PC-9 (cell line): ENCODE data around the gene SLC9A3. TPM values are rescaled to one million over a fixed set of nuclear protein-coding genes. Genes with fewer than 3 reads are reported as not detected.

Source experiments
- BruUV-seq: library from RNA; stranded (reverse); fragments of 400-500 nt; replicated peaks from 2 replicates; lab custom pipeline; 2021; lab: Mats Ljungman, UMichigan
- CTCF ChIA-PET: fragments of 300-600 bp; sonication (Branson Sonifier 250); formaldehyde crosslinking; loops from one replicate; lab custom pipeline; 2022; ENCODE audit warnings: antibody characterized with exemption; lab: Charles Lee
- POLR2A ChIA-PET: fragments of 300-600 bp; sonication (Branson Sonifier 250); formaldehyde crosslinking; loops from one replicate; lab custom pipeline; 2022; ENCODE audit warnings: antibody characterized with exemption; ENCODE audit not compliant: unreplicated experiment; lab: Charles Lee
- DNase-seq, 2 experiments: peaks; one replicate each; pipeline versions ENCODE4 v3.0.0 to v3.0.0-alpha.2; 2015 to 2022; ENCODE audit warnings: mixed read lengths in 1 of 2
- H2AFZ ChIP-seq: fragments of 200-600 bp; sonication (generic); 2 replicates; pipeline ENCODE4 v1.8.1; 2017; ENCODE audit warnings: antibody characterized with exemption
- H3F3A ChIP-seq: fragments of 200-600 bp; sonication (generic); 2 replicates; pipeline ENCODE4 v1.8.1; 2017; ENCODE audit warnings: antibody characterized with exemption, mild to moderate bottlenecking, low read depth; ENCODE audit not compliant: insufficient read depth
- H3K27ac ChIP-seq: fragments of 200-600 bp; sonication (generic); 2 replicates; pipeline ENCODE4 v1.6.1; 2016; ENCODE audit warnings: mixed run types
- H3K27me3 ChIP-seq: fragments of 200-600 bp; sonication (generic); 2 replicates; pipeline ENCODE4 v1.6.1; 2016; ENCODE audit warnings: low read depth, mixed run types; ENCODE audit not compliant: insufficient read depth
- H3K36me3 ChIP-seq: fragments of 200-600 bp; sonication (generic); 2 replicates; pipeline ENCODE4 v1.6.1; 2016; ENCODE audit warnings: low read depth, mixed run types
- H3K4me1 ChIP-seq: fragments of 200-600 bp; sonication (generic); replicated peaks from 2 replicates; pipeline ENCODE4 v1.6.1; 2016; ENCODE audit warnings: mixed run types; ENCODE audit not compliant: insufficient read depth
- H3K4me2 ChIP-seq: fragments of 200-600 bp; sonication (generic); 2 replicates; pipeline ENCODE4 v1.6.1; 2017; ENCODE audit warnings: mixed run types
- H3K4me3 ChIP-seq: fragments of 200-600 bp; sonication (generic); 2 replicates; pipeline ENCODE4 v1.6.1; 2016; ENCODE audit warnings: mixed run types
- H3K79me2 ChIP-seq: fragments of 200-600 bp; sonication (generic); 2 replicates; pipeline ENCODE4 v1.6.1; 2017; ENCODE audit warnings: low read depth, mixed run types
- H3K9me2 ChIP-seq: fragments of 200-600 bp; sonication (generic); 2 replicates; pipeline ENCODE4 v1.8.1; 2017; ENCODE audit warnings: mild to moderate bottlenecking; ENCODE audit not compliant: insufficient read depth
- H3K9me3 ChIP-seq: fragments of 200-600 bp; sonication (generic); 2 replicates; pipeline ENCODE4 v1.8.1; 2016; ENCODE audit warnings: low read depth; ENCODE audit not compliant: insufficient read depth
- H4K20me1 ChIP-seq: fragments of 200-600 bp; sonication (generic); 2 replicates; pipeline ENCODE4 v1.8.1; 2017; ENCODE audit not compliant: insufficient read depth
- EZH2 ChIP-seq: fragments of 200-600 bp; sonication (generic); IDR thresholded peaks from 2 replicates; pipeline ENCODE4 v1.8.0; 2017; ENCODE audit warnings: antibody characterized with exemption, low read depth
- intact Hi-C: fragments of 100-400 bp; cut with micrococcal nuclease; formaldehyde crosslinking; loops from one replicate; pipeline ENCODE4 v1.10.0; 2022; ENCODE audit not compliant: unreplicated experiment
- total RNA-seq: library from RNA; stranded (reverse); gene quantifications from 2 replicates; pipeline ENCODE4 v1.2.3, GENCODE V29; 2021
- TF ChIP-seq, protein P1 (sequence below): fragments of 200-600 bp; sonication (generic); conservative IDR thresholded peaks from 2 replicates; pipeline ENCODE4 v1.6.1; 2017; ENCODE audit warnings: mixed run types, antibody characterized with exemption, mild to moderate bottlenecking, moderate library complexity

SLC9A3 gene
- total RNA-seq, 1 experiment from 2014 or later = 5.6 TPM

DNA sequence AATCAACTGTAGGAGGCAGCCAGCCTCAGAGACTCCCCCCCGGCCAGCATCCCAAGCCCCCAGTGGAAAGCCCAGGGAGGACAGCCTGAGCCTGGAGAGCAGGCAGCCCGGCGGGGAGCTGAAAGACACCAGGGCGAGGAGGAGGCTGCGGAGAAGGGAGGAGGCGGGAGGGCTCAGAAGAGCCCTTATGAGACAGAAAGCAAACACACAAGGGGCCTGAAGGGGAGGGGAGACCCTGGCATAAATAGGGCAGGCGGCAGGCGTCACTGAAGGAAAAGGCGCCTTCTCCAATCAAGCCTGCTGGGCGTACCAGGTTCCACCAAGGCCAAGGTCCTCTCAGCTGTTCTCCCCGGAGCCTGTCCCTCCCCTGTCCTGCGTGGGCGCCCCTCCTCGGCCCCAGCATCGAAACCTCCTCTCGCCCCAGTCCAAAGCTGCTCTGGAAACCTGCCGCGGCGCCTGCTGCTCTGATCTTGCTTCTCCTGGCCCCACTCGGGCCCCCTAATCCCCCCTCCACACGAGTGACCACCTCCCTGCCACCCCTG lies 1.3 kb downstream of the SLC9A3 start:
- Histone ChIP-seq H3K9me2 (no peaks in the 10 kb centered on the region), H3K4me3 (no peak overlapping the region), H3K27ac (no peak overlapping the region), H3K27me3 (peaks cover 91% of the 10 kb centered on the region), H3K9me3 (no peaks in the 10 kb centered on the region), H4K20me1 (no peaks in the 10 kb centered on the region; the same call in 1 of the 2 replicates), H3K79me2 (no peaks in the 10 kb centered on the region), H3K4me1 (no peaks in the 10 kb centered on the region), H2AFZ (no peak overlapping the region), H3F3A (no peaks in the 10 kb centered on the region), H3K4me2 (no peak overlapping the region), H3K36me3 (no peaks in the 10 kb centered on the region)
- POLR2A ChIA-PET = interaction anchor here (0.7 kb wide), 1 partner anchor 8 kb away, joined by 3 read pairs; no protein-coding TSS in a partner anchor
- intact Hi-C loops = no loop called here
- DNase-seq = no peak
- TF ChIP-seq, protein P1, sequence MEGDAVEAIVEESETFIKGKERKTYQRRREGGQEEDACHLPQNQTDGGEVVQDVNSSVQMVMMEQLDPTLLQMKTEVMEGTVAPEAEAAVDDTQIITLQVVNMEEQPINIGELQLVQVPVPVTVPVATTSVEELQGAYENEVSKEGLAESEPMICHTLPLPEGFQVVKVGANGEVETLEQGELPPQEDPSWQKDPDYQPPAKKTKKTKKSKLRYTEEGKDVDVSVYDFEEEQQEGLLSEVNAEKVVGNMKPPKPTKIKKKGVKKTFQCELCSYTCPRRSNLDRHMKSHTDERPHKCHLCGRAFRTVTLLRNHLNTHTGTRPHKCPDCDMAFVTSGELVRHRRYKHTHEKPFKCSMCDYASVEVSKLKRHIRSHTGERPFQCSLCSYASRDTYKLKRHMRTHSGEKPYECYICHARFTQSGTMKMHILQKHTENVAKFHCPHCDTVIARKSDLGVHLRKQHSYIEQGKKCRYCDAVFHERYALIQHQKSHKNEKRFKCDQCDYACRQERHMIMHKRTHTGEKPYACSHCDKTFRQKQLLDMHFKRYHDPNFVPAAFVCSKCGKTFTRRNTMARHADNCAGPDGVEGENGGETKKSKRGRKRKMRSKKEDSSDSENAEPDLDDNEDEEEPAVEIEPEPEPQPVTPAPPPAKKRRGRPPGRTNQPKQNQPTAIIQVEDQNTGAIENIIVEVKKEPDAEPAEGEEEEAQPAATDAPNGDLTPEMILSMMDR = no peak
- no peak for TF ChIP-seq EZH2
- no TSS peak for BruUV-seq
- CTCF ChIA-PET = interaction anchor here (0.7 to 1.0 kb wide), 2 partner anchors 16 to 77 kb away, joined by 13 read pairs; no protein-coding TSS in a partner anchor

DNA sequence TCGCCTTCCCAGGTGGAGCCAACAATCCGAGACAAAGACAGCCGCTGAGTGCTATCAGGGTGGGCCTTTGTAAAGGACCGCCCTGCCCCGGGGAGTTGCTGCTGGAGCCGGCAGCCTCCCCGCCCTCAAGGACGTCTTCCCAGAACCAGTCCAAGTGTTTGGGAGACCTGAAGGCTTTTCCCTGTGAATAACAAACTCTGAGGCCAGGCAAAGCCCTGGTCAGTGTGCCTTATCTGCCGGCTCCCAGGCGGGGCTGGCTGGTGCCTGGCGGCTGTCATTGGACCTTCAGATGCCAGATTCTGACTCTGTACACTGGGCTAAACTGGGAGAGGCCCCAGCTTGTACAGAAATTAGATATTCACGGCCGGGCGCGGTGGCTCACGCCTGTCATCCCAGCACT lies 2.1 kb downstream of the SLC9A3 start:
- no peak for TF ChIP-seq EZH2
- TF ChIP-seq, protein P1 = no peak
- ChIA-PET CTCF (no interaction called here), POLR2A (no interaction called here)
- no peak for DNase-seq
- Histone ChIP-seq H3F3A (no peaks in the 10 kb centered on the region), H3K4me1 (no peaks in the 10 kb centered on the region), H3K4me3 (no peak overlapping the region), H3K4me2 (no peak overlapping the region), H3K9me2 (no peaks in the 10 kb centered on the region), H4K20me1 (no peaks in the 10 kb centered on the region; the same call in 1 of the 2 replicates), H3K79me2 (no peaks in the 10 kb centered on the region), H3K27me3 (peaks cover 92% of the 10 kb centered on the region), H3K9me3 (no peaks in the 10 kb centered on the region), H3K36me3 (no peaks in the 10 kb centered on the region), H2AFZ (no peak overlapping the region), H3K27ac (no peak overlapping the region)
- BruUV-seq = no TSS peak
- intact Hi-C loops = no loop called here

DNA sequence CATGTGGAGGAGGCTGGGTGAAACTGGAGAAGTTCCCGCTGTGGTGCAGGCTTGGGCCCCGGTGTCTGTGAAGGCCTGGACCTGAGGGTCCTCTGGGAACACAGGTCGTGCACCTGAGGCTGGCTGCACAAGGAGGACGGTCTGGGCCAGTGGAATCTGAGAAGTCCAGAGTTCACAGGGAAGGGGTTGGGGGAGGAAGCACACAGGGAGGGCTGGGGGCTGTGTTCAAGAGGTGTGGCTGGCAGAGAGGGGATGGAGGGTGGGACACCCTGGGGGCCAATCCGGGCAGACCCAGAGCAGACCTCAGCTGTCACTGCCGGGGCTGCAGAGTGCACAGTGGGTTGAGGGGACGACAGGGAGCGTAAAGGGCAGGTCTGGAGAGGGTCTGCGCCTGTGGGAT lies 2.6 kb downstream of the SLC9A3 start:
- Histone ChIP-seq H3K27me3 (peaks cover 92% of the 10 kb centered on the region), H3K36me3 (no peaks in the 10 kb centered on the region), H2AFZ (no peak overlapping the region), H3F3A (no peaks in the 10 kb centered on the region), H3K79me2 (no peaks in the 10 kb centered on the region), H3K4me3 (no peak overlapping the region), H3K27ac (no peak overlapping the region), H3K4me1 (no peaks in the 10 kb centered on the region), H3K9me2 (no peaks in the 10 kb centered on the region), H3K4me2 (no peak overlapping the region), H3K9me3 (no peaks in the 10 kb centered on the region), H4K20me1 (no peaks in the 10 kb centered on the region; the same call in 1 of the 2 replicates)
- CTCF ChIA-PET = no interaction called here
- DNase-seq = no peak
- TF ChIP-seq, protein P1 = no peak
- TF ChIP-seq EZH2 = no peak
- intact Hi-C loops = no loop called here
- POLR2A ChIA-PET = interaction anchor here (0.6 kb wide), 1 partner anchor 58 kb away, joined by 3 read pairs; no protein-coding TSS in a partner anchor
- BruUV-seq = no TSS peak
